ENCODE measurements around the gene EDIL3.

DNA sequence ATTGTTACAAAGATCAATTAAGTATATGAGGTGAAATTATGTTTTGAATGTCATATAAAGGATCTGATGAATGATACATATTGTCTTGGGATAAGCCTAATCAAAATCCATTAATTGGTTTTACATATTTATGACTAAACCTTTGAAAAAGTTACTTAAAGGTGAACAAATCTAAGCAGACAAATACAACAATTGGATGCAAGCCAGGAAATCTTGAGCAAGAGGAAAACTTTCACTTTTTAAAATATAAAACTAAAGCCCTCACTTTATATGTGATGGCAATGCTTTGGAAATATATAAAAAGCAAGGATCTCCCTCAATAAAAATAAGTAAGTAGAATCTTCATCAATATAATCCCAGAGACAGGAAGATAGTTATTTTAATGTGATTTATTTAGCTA lies 80.1 kb downstream of the EDIL3 start:
- TF ChIP-seq, protein P1, sequence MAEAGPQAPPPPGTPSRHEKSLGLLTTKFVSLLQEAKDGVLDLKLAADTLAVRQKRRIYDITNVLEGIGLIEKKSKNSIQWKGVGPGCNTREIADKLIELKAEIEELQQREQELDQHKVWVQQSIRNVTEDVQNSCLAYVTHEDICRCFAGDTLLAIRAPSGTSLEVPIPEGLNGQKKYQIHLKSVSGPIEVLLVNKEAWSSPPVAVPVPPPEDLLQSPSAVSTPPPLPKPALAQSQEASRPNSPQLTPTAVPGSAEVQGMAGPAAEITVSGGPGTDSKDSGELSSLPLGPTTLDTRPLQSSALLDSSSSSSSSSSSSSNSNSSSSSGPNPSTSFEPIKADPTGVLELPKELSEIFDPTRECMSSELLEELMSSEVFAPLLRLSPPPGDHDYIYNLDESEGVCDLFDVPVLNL (CRISPR knock-in tag; IDR thresholded peaks at IDR 0.05; ENCODE audit: low read depth) = no peak
- TF ChIP-seq KLF10 (CRISPR knock-in tag; IDR thresholded peaks at IDR 0.05) (no peak), ARNT (IDR thresholded peaks at IDR 0.05) (no peak), NBN (IDR thresholded peaks at IDR 0.05; ENCODE audit: low read depth) (no peak), KDM1A (IDR thresholded peaks at IDR 0.05) (no peak), KLF6 (CRISPR knock-in tag; IDR thresholded peaks at IDR 0.05; ENCODE audit: borderline replicate concordance) (no peak)
- TF ChIP-seq, protein P2, sequence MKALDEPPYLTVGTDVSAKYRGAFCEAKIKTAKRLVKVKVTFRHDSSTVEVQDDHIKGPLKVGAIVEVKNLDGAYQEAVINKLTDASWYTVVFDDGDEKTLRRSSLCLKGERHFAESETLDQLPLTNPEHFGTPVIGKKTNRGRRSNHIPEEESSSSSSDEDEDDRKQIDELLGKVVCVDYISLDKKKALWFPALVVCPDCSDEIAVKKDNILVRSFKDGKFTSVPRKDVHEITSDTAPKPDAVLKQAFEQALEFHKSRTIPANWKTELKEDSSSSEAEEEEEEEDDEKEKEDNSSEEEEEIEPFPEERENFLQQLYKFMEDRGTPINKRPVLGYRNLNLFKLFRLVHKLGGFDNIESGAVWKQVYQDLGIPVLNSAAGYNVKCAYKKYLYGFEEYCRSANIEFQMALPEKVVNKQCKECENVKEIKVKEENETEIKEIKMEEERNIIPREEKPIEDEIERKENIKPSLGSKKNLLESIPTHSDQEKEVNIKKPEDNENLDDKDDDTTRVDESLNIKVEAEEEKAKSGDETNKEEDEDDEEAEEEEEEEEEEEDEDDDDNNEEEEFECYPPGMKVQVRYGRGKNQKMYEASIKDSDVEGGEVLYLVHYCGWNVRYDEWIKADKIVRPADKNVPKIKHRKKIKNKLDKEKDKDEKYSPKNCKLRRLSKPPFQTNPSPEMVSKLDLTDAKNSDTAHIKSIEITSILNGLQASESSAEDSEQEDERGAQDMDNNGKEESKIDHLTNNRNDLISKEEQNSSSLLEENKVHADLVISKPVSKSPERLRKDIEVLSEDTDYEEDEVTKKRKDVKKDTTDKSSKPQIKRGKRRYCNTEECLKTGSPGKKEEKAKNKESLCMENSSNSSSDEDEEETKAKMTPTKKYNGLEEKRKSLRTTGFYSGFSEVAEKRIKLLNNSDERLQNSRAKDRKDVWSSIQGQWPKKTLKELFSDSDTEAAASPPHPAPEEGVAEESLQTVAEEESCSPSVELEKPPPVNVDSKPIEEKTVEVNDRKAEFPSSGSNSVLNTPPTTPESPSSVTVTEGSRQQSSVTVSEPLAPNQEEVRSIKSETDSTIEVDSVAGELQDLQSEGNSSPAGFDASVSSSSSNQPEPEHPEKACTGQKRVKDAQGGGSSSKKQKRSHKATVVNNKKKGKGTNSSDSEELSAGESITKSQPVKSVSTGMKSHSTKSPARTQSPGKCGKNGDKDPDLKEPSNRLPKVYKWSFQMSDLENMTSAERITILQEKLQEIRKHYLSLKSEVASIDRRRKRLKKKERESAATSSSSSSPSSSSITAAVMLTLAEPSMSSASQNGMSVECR (CRISPR knock-in tag; IDR thresholded peaks at IDR 0.05) = no peak
- TF ChIP-seq, protein P3, sequence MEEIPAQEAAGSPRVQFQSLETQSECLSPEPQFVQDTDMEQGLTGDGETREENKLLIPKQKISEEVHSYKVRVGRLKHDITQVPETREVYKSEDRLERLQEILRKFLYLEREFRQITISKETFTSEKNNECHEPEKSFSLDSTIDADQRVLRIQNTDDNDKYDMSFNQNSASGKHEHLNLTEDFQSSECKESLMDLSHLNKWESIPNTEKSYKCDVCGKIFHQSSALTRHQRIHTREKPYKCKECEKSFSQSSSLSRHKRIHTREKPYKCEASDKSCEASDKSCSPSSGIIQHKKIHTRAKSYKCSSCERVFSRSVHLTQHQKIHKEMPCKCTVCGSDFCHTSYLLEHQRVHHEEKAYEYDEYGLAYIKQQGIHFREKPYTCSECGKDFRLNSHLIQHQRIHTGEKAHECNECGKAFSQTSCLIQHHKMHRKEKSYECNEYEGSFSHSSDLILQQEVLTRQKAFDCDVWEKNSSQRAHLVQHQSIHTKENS (CRISPR knock-in tag; IDR thresholded peaks at IDR 0.05) = no peak
- TF ChIP-seq, protein P4, sequence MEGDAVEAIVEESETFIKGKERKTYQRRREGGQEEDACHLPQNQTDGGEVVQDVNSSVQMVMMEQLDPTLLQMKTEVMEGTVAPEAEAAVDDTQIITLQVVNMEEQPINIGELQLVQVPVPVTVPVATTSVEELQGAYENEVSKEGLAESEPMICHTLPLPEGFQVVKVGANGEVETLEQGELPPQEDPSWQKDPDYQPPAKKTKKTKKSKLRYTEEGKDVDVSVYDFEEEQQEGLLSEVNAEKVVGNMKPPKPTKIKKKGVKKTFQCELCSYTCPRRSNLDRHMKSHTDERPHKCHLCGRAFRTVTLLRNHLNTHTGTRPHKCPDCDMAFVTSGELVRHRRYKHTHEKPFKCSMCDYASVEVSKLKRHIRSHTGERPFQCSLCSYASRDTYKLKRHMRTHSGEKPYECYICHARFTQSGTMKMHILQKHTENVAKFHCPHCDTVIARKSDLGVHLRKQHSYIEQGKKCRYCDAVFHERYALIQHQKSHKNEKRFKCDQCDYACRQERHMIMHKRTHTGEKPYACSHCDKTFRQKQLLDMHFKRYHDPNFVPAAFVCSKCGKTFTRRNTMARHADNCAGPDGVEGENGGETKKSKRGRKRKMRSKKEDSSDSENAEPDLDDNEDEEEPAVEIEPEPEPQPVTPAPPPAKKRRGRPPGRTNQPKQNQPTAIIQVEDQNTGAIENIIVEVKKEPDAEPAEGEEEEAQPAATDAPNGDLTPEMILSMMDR (IDR thresholded peaks at IDR 0.05 in 2 of 3, conservative IDR thresholded peaks at IDR 0.05 in 1 of 3; ENCODE audit: insufficient read depth in 2 of 3, low read depth in 1 of 3, low read length in 3 of 3) = no peak

Measured in K562 (cell line).